Measurements from ENCODE around the gene ARHGEF12.

DNA sequence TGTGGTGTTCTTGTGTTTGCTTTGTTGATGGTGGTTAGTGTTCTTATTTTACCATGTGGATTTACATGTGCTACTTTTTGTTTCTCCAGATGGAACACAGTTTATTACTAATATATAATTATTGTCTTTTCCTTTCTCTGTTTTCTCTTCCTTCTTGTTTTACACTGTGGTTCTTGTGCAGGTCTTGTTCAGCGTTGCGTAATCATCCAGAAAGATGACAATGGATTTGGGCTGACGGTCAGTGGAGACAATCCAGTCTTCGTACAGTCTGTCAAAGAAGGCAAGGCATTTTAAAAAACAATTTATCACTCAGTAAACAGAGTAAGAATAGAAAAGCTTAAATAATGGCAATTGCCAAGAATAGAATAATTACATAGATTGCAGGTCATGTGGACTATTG, 84.4 kb downstream of the ARHGEF12 start:
- TF ChIP-seq, protein P1, sequence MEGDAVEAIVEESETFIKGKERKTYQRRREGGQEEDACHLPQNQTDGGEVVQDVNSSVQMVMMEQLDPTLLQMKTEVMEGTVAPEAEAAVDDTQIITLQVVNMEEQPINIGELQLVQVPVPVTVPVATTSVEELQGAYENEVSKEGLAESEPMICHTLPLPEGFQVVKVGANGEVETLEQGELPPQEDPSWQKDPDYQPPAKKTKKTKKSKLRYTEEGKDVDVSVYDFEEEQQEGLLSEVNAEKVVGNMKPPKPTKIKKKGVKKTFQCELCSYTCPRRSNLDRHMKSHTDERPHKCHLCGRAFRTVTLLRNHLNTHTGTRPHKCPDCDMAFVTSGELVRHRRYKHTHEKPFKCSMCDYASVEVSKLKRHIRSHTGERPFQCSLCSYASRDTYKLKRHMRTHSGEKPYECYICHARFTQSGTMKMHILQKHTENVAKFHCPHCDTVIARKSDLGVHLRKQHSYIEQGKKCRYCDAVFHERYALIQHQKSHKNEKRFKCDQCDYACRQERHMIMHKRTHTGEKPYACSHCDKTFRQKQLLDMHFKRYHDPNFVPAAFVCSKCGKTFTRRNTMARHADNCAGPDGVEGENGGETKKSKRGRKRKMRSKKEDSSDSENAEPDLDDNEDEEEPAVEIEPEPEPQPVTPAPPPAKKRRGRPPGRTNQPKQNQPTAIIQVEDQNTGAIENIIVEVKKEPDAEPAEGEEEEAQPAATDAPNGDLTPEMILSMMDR (optimal IDR thresholded peaks at IDR 0.05 in 1 of 3, IDR thresholded peaks at IDR 0.05 in 1 of 3, conservative IDR thresholded peaks at IDR 0.05 in 1 of 3; ENCODE audit: extremely low read depth in 1 of 3, insufficient read depth in 2 of 3, low read length in 3 of 3): no peak
- no peak for TF ChIP-seq EZH2 (IDR thresholded peaks at IDR 0.05; ENCODE audit: low read length)
